Lower lobe of right lung (tissue), 2 donors: Measurements from ENCODE around the gene SERINC5. TPM values are rescaled to one million over a fixed set of nuclear protein-coding genes. Genes with fewer than 3 reads are reported as not detected.

ENCODE experiments used
- ATAC-seq, 2 donors: fragments of 200-7000 bp; cut with Tn5 transposase; one replicate each; pipeline ENCODE4 v1.9.1; 2020 to 2022; ENCODE audit warnings: mild to moderate bottlenecking in 2 of 2, moderate library complexity in 2 of 2
- DNase-seq: peaks from one replicate; pipeline ENCODE4 v3.0.0-alpha.2; 2020
- H3K27ac ChIP-seq: fragments of 200-600 bp; one replicate; pipeline ENCODE4 v1.8.0; 2022
- H3K27me3 ChIP-seq: fragments of 200-600 bp; one replicate; pipeline ENCODE4 v1.8.0; 2022; ENCODE audit warnings: low read depth
- H3K36me3 ChIP-seq: fragments of 200-600 bp; one replicate; pipeline ENCODE4 v1.8.0; 2022; ENCODE audit warnings: mild to moderate bottlenecking
- H3K4me1 ChIP-seq: fragments of 200-600 bp; one replicate; pipeline ENCODE4 v1.8.0; 2022
- H3K4me3 ChIP-seq: fragments of 200-600 bp; one replicate; pipeline ENCODE4 v1.8.0; 2022; ENCODE audit warnings: mild to moderate bottlenecking
- H3K9me3 ChIP-seq: fragments of 200-600 bp; one replicate; pipeline ENCODE4 v1.8.0; 2022
- CTCF ChIP-seq: fragments of 200-600 bp; IDR thresholded peaks from one replicate; pipeline ENCODE4 v1.8.0; 2022; ENCODE audit warnings: antibody characterized with exemption, mild to moderate bottlenecking
- intact Hi-C: fragments of 100-400 bp; cut with DNase I; formaldehyde crosslinking; loops from one replicate; pipeline ENCODE4 v1.11.0; 2022
- total RNA-seq: library from RNA; stranded (reverse); fragmentation: NEBNext Ultra II Directional; extraction: Animal tissue kit (Norgen Biotek cat#: 25700); gene quantifications from one replicate; pipeline ENCODE4 v1.2.1, GENCODE V29; 2021
- donor health status: DM: no; HTN: yes; CAD: no; lungs with severe emphysema.

Gene SERINC5
- total RNA-seq, 1 donor from 2014 or later = 52.6 TPM

- H3K27me3 ChIP-seq = no peaks in the 10 kb centered on the region
- no peak for TF ChIP-seq CTCF
- no peaks in the 10 kb centered on the region for H3K36me3 ChIP-seq
- no peak overlapping the region for H3K4me3 ChIP-seq
- peaks cover 35% of the 10 kb centered on the region for H3K4me1 ChIP-seq
- no peak overlapping the region for H3K27ac ChIP-seq
- H3K9me3 ChIP-seq = no peaks in the 10 kb centered on the region
- no peak for ATAC-seq
- no peak for DNase-seq
- intact Hi-C loops = no loop called here
Observed at GRCh38 chr5:80212171-80212667, 43.6 kb downstream of the SERINC5 start.

GRCh38 chr5:80211327-80211726 lies 44.5 kb downstream of the SERINC5 start:
- DNase-seq (no peak), ATAC-seq (no peak)
- Histone ChIP-seq H3K36me3 (no peaks in the 10 kb centered on the region), H3K4me3 (no peak overlapping the region), H3K27ac (no peak overlapping the region), H3K27me3 (no peaks in the 10 kb centered on the region), H3K4me1 (peaks cover 33% of the 10 kb centered on the region), H3K9me3 (no peaks in the 10 kb centered on the region)
- no peak for TF ChIP-seq CTCF
- intact Hi-C loops = no loop called here

- Histone ChIP-seq H3K36me3 (no peaks in the 10 kb centered on the region), H3K27ac (no peak overlapping the region), H3K27me3 (no peaks in the 10 kb centered on the region), H3K4me1 (peaks cover 29% of the 10 kb centered on the region), H3K4me3 (no peak overlapping the region), H3K9me3 (no peaks in the 10 kb centered on the region)
- intact Hi-C loops = no loop called here
- TF ChIP-seq CTCF = no peak
- ATAC-seq = no peak
- DNase-seq = no peak
Observed at GRCh38 chr5:80210014-80210413, 45.8 kb downstream of the SERINC5 start.

GRCh38 chr5:80208381-80208780 lies 47.5 kb downstream of the SERINC5 start:
- H3K4me1 ChIP-seq = peaks cover 27% of the 10 kb centered on the region
- ATAC-seq = no peak
- intact Hi-C loops = no loop called here

GRCh38 chr5:80207832-80208231 lies 48.0 kb downstream of the SERINC5 start:
- intact Hi-C loops = no loop called here
- H3K9me3 ChIP-seq = no peaks in the 10 kb centered on the region
- no peak for TF ChIP-seq CTCF

More at GRCh38 chr5:80208381-80208780, 47.5 kb downstream of the SERINC5 start:
- Histone ChIP-seq H3K36me3 (no peaks in the 10 kb centered on the region), H3K27ac (no peak overlapping the region), H3K9me3 (no peaks in the 10 kb centered on the region), H3K4me3 (no peak overlapping the region), H3K27me3 (no peaks in the 10 kb centered on the region)
- no peak for DNase-seq
- TF ChIP-seq CTCF = no peak

GRCh38 chr5:80206282-80206681 lies 49.6 kb downstream of the SERINC5 start:
- Histone ChIP-seq H3K27ac (no peak overlapping the region), H3K4me1 (peaks cover 17% of the 10 kb centered on the region), H3K4me3 (no peak overlapping the region), H3K9me3 (no peaks in the 10 kb centered on the region), H3K27me3 (no peaks in the 10 kb centered on the region), H3K36me3 (peaks cover 12% of the 10 kb centered on the region)
- intact Hi-C loops = no loop called here
- TF ChIP-seq CTCF = no peak
- no peak for ATAC-seq
- DNase-seq = no peak

More at GRCh38 chr5:80207832-80208231, 48.0 kb downstream of the SERINC5 start:
- no peaks in the 10 kb centered on the region for H3K27me3 ChIP-seq
- peaks cover 22% of the 10 kb centered on the region for H3K4me1 ChIP-seq
- no peak overlapping the region for H3K27ac ChIP-seq
- no peak overlapping the region for H3K4me3 ChIP-seq
- H3K36me3 ChIP-seq = peaks cover under 1% of the 10 kb centered on the region
- ATAC-seq (no peak), DNase-seq (no peak)
